ENCODE measurements around the gene FAM240B.

FAM240B gene

GRCh38 chr9:38720083-38720745 is at the start of gene FAM240B:
Gene FAM240B, minus strand, starts transcription at chr9:38720133. Its CDS starts 16,134 bp downstream, at chr9:38703999.
- no peak for DNase-seq

GRCh38 chr9:38768351-38768761 is 48.4 kb upstream of the FAM240B start:
- no peak for DNase-seq

- no peak for DNase-seq
These were observed 45.2 kb upstream of the FAM240B start for GRCh38 chr9:38765101-38765500.

GRCh38 chr9:38761999-38762398 is 42.1 kb upstream of the FAM240B start:
- no peak for DNase-seq

- no peak for DNase-seq
These were observed 41.4 kb upstream of the FAM240B start for GRCh38 chr9:38761339-38761738.

- DNase-seq: no peak
These were observed 36.8 kb upstream of the FAM240B start for GRCh38 chr9:38756702-38757101.

- DNase-seq: no peak
These were observed 28.0 kb upstream of the FAM240B start for GRCh38 chr9:38747941-38748340.

- no peak for DNase-seq
These were observed 27.1 kb upstream of the FAM240B start for GRCh38 chr9:38747067-38747466.

GRCh38 chr9:38746303-38746702 is 26.4 kb upstream of the FAM240B start:
- DNase-seq: no peak

- DNase-seq: no peak
These were observed 24.6 kb upstream of the FAM240B start for GRCh38 chr9:38744484-38744883.

GRCh38 chr9:38737246-38737645 is 17.3 kb upstream of the FAM240B start:
- no peak for DNase-seq

- no peak for DNase-seq
These were observed 14.9 kb upstream of the FAM240B start for GRCh38 chr9:38734831-38735230.

GRCh38 chr9:38733503-38733902 is 13.6 kb upstream of the FAM240B start:
- no peak for DNase-seq

GRCh38 chr9:38732885-38733284 is 13.0 kb upstream of the FAM240B start:
- no peak for DNase-seq

GRCh38 chr9:38727497-38728001 is 7.6 kb upstream of the FAM240B start:
- no peak for DNase-seq

- DNase-seq: no peak
These were observed 4.8 kb upstream of the FAM240B start for GRCh38 chr9:38724754-38725153.

GRCh38 chr9:38718148-38718547 is 1.8 kb downstream of the FAM240B start:
- no peak for DNase-seq

GRCh38 chr9:38715684-38716083 is 4.2 kb downstream of the FAM240B start:
- no peak for DNase-seq

- DNase-seq: no peak
These were observed 6.5 kb downstream of the FAM240B start for GRCh38 chr9:38713426-38713825.

- no peak for DNase-seq
These were observed 11.2 kb downstream of the FAM240B start for GRCh38 chr9:38708759-38709158.

- no peak for DNase-seq
These were observed 11.9 kb downstream of the FAM240B start for GRCh38 chr9:38707885-38708637.

GRCh38 chr9:38706493-38706892 is 13.4 kb downstream of the FAM240B start:
- DNase-seq: no peak

GRCh38 chr9:38705917-38706316 is 14.0 kb downstream of the FAM240B start:
- DNase-seq: no peak

- DNase-seq: no peak
These were observed 19.2 kb downstream of the FAM240B start for GRCh38 chr9:38700695-38701094.

Measured in SHP77 treated with DMSO at 0.1 percent for 48 hours (cell line).